Measurements from ENCODE around the gene BPIFB1. TPM values are rescaled to one million over a fixed set of nuclear protein-coding genes. Genes with fewer than 3 reads are reported as not detected.

The BPIFB1 gene
- total and polyA plus RNA-seq, 9 of the 15 experiments (the other 6 are each of a cell fraction or from before 2014, with no cell fraction given) = not detected

- TF ChIP-seq NKRF (IDR thresholded peaks at IDR 0.05; ENCODE audit: borderline replicate concordance) (no peak), POLR2AphosphoS2 (IDR thresholded peaks at IDR 0.05; ENCODE audit: low read length) (no peak), ERF (CRISPR knock-in tag; IDR thresholded peaks at IDR 0.05) (no peak), USF2 (CRISPR knock-in tag; IDR thresholded peaks at IDR 0.05) (peak; percentile 71), SMARCB1 (IDR thresholded peaks at IDR 0.05; ENCODE audit: insufficient read length, low read depth) (no peak), EGR1 (conservative IDR thresholded peaks at IDR 0.05) (no peak), RREB1 (CRISPR knock-in tag; IDR thresholded peaks at IDR 0.05) (no peak), FOXP4 (CRISPR knock-in tag; IDR thresholded peaks at IDR 0.05; ENCODE audit: borderline replicate concordance) (no peak), NCOA6 (IDR thresholded peaks at IDR 0.05) (no peak), PRDM10 (IDR thresholded peaks at IDR 0.05; ENCODE audit: partially characterized antibody) (peak; percentile 80), CEBPG (CRISPR knock-in tag; IDR thresholded peaks at IDR 0.05) (no peak), CEBPG (tag; conservative IDR thresholded peaks at IDR 0.05 in 1 of 2, IDR thresholded peaks at IDR 0.05 in 1 of 2) (no peak), JUNB (CRISPR knock-in tag; conservative IDR thresholded peaks at IDR 0.05) (peak; percentile 63), ZNF445 (CRISPR knock-in tag; IDR thresholded peaks at IDR 0.05; ENCODE audit: low read depth) (no peak)
Observed at GRCh38 chr20:33257237-33257636, 25.8 kb upstream of the BPIFB1 start (continued).

Measured in K562 (cell line).